Fibroblast of lung (primary cell): ENCODE measurements around the gene ARL4D.

ENCODE experiments used
- EZH2 ChIP-seq: IDR thresholded peaks from 2 replicates; pipeline ENCODE4 v1.5.1; 2012; ENCODE audit warnings: low read length, control low read depth, mild to moderate bottlenecking; ENCODE audit errors: missing control alignments
- TF ChIP-seq, protein P1 (sequence below), 2 donors: IDR thresholded peaks in 1 of 2; conservative IDR thresholded peaks in 1 of 2; 1 replicate in 1 of 2; 2 replicates in 1 of 2; pipeline ENCODE4 v1.5.1; 2011 to 2012; ENCODE audit warnings: low read length in 2 of 2, control low read depth in 1 of 2, inconsistent platforms in 1 of 2, low read depth in 1 of 2, mild to moderate bottlenecking in 1 of 2

DNA sequence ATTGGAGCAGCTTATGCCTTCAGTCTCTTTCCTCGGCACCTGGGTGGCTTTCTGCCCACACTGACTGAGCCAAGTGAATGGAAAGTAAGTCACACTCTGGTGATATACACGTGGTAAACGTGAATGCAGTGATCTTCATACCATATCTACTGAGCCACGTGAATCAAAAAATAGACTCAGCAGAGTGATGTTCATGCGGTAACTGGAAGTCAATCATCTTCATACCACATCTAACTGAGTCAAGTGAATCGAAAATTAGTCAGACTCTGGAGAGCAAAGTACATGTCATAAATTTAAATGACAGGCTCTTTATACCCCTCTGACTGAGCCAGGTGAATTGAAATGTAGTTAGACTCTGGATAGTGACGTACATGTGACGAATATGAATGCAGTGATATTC is 47.1 kb upstream of the ARL4D start:
- TF ChIP-seq, protein P1, sequence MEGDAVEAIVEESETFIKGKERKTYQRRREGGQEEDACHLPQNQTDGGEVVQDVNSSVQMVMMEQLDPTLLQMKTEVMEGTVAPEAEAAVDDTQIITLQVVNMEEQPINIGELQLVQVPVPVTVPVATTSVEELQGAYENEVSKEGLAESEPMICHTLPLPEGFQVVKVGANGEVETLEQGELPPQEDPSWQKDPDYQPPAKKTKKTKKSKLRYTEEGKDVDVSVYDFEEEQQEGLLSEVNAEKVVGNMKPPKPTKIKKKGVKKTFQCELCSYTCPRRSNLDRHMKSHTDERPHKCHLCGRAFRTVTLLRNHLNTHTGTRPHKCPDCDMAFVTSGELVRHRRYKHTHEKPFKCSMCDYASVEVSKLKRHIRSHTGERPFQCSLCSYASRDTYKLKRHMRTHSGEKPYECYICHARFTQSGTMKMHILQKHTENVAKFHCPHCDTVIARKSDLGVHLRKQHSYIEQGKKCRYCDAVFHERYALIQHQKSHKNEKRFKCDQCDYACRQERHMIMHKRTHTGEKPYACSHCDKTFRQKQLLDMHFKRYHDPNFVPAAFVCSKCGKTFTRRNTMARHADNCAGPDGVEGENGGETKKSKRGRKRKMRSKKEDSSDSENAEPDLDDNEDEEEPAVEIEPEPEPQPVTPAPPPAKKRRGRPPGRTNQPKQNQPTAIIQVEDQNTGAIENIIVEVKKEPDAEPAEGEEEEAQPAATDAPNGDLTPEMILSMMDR (conservative IDR thresholded peaks at IDR 0.05 in 1 of 2, IDR thresholded peaks at IDR 0.05 in 1 of 2; ENCODE audit: low read depth in 1 of 2, low read length in 2 of 2): no peak
- TF ChIP-seq EZH2: no peak
